Measurements from ENCODE around the gene OCRL.

The OCRL gene

DNA sequence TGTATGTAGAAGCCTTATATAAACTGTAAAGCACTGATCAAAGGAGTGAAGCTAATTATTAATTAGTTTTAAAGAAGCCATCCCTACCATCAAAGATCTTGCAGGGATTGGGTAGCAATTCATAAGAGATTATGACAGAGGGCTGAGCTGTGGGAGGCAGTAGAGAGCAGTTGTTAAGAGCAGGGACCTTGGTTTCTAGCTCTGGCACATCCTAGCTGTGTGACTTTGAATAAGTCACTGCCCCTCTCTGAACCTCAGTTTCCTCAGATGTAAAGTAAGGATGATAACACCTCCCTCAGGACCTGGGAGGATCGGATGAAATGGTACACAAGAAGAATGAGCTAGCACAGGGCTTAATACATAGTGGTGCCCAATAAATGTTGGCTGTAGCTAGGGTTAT, 69.3 kb downstream of the OCRL start:
- POLR2A ChIA-PET, result no interaction called here
- no peak for DNase-seq (ENCODE audit: low read depth, low spot score)
- TF ChIP-seq, protein P1, sequence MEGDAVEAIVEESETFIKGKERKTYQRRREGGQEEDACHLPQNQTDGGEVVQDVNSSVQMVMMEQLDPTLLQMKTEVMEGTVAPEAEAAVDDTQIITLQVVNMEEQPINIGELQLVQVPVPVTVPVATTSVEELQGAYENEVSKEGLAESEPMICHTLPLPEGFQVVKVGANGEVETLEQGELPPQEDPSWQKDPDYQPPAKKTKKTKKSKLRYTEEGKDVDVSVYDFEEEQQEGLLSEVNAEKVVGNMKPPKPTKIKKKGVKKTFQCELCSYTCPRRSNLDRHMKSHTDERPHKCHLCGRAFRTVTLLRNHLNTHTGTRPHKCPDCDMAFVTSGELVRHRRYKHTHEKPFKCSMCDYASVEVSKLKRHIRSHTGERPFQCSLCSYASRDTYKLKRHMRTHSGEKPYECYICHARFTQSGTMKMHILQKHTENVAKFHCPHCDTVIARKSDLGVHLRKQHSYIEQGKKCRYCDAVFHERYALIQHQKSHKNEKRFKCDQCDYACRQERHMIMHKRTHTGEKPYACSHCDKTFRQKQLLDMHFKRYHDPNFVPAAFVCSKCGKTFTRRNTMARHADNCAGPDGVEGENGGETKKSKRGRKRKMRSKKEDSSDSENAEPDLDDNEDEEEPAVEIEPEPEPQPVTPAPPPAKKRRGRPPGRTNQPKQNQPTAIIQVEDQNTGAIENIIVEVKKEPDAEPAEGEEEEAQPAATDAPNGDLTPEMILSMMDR (IDR thresholded peaks at IDR 0.05; ENCODE audit: insufficient read depth, low read length, missing control alignments), result no peak

DNA sequence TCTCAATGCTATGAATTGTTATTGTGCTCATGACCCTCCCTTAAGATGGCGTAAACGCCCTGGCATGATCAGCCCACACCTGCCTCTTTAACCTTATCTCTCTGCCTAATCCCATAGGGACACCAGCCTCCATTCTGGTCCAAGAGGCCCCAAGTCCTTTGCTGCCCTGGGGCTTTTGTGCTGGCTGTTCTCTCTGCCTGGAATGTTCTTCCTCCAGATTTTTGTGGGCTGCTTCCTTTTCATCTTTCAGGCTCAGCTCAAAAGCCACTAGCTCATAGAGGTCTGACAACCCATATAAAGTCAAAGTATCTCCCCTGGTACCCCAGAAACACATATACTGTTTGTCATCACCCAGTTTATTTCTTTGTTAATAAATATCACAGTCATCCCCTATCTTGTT, 72.3 kb downstream of the OCRL start:
- ChIA-PET CTCF (interaction anchor here (0.9 to 1.4 kb wide), 4 partner anchors 11 to 114 kb away, joined by 3 read pairs; no protein-coding TSS in a partner anchor), POLR2A (no interaction called here)
- no peak overlapping the region for H3K4me3 ChIP-seq (ENCODE audit: low read depth, low read length)
- TF ChIP-seq, protein P1 (IDR thresholded peaks at IDR 0.05; ENCODE audit: insufficient read depth, low read length, missing control alignments), result no peak
- no peak for DNase-seq (ENCODE audit: low read depth, low spot score)

More for the DNA sequence above, 69.3 kb downstream of the OCRL start:
- no peak overlapping the region for H3K4me3 ChIP-seq (ENCODE audit: low read depth, low read length)
- CTCF ChIA-PET, result interaction anchor here (1.1 to 4.1 kb wide), 10 partner anchors 8 to 451 kb away, joined by 3 to 65 read pairs (median 8); partner anchors contain the start of gene UTP14A

DNA sequence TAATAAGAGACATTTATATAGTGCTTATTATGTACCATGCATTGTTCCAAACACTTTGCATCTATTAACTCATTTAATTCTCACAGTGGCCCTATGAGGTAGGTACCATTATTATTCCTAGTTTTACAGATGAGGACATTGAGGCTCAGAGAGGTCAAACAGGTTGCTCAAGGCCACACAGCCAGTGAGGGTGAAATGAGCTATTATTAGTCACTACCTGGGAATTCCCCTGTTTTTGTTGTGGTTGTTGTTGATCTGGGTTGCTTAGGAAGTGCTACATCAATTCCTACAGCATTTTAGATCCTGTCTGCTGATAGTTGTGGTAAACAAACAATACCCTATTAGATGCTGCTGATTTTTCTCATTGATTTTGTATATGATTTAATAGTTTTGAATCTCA, 73.5 kb downstream of the OCRL start:
- no peak for DNase-seq (ENCODE audit: low read depth, low spot score)
- ChIA-PET POLR2A (no interaction called here), CTCF (interaction anchor here (1.0 kb wide), 1 partner anchor 24 kb away, joined by 3 read pairs; no protein-coding TSS in a partner anchor)
- H3K4me3 ChIP-seq (ENCODE audit: low read depth, low read length), result no peak overlapping the region
- TF ChIP-seq, protein P1 (IDR thresholded peaks at IDR 0.05; ENCODE audit: insufficient read depth, low read length, missing control alignments), result no peak

DNA sequence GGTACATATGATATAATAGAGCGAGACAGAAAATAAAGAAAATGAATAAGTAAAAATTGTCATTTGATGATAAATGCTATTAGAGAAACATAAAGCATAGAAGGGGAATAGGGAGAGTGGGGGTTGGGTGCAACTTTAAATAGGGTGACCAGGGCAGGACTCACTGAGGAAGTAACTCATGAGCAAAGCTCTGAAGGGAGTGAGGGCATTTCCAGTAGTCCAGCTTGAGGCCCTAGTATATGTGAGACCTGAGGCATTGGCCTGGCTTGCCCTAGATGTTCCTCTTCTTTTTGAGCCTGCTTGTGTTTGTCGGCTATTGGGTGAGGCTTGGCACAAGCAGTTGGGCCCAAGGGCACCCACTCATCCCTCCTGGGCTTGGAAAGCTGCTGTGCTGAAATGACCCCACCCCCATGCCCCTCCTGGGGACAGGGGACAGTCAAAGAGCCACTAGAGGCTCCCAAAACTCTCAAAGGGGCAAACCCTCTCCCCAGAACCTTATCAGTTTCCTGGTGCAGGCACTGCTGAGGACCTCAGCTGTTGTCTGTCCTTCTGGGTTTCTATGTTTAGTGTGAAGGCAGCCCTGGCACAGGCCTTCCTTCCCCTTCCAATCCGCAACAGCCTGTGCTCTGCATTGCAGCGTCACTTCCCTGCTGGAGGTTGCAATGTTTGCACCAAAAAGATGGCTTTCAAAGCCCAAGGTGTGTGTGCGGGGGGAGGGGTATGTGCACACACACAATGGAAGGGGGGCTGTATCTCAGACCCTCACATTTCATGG, 74.6 kb downstream of the OCRL start:
- H3K4me3 ChIP-seq (ENCODE audit: low read depth, low read length), result no peak overlapping the region
- TF ChIP-seq, protein P1 (IDR thresholded peaks at IDR 0.05; ENCODE audit: insufficient read depth, low read length, missing control alignments), result no peak
- ChIA-PET CTCF (interaction anchor here (0.9 to 2.0 kb wide), 3 partner anchors 10 to 111 kb away, joined by 3 to 5 read pairs (median 3); no protein-coding TSS in a partner anchor), POLR2A (no interaction called here)
- no peak for DNase-seq (ENCODE audit: low read depth, low spot score)

DNA sequence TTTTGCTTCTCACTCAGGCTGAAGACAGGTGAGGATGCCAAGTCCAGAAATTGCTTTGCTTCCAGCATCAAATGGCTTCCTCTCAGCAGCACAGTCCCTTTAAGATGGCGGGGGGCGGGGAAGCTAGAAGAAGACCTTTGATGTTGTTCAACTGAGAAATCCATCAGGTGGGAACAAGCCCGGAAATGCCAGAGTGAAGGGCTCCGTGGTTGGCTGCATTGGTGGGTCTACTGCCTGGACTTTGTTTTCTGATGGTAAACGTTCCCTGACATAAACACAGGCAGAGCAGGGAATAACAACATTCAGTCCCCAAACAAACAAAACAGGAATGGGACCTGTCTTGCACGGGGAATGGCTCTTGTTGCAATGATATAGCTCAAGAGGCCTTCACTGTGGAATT, 77.4 kb downstream of the OCRL start:
- CTCF ChIA-PET, result interaction anchor here (0.8 to 3.5 kb wide), 5 partner anchors 8 to 206 kb away, joined by 3 to 17 read pairs (median 5); no protein-coding TSS in a partner anchor
- TF ChIP-seq, protein P1 (IDR thresholded peaks at IDR 0.05; ENCODE audit: insufficient read depth, low read length, missing control alignments), result no peak
- H3K4me3 ChIP-seq (ENCODE audit: low read depth, low read length), result no peak overlapping the region
- no peak for DNase-seq (ENCODE audit: low read depth, low spot score)
- POLR2A ChIA-PET, result no interaction called here

DNA sequence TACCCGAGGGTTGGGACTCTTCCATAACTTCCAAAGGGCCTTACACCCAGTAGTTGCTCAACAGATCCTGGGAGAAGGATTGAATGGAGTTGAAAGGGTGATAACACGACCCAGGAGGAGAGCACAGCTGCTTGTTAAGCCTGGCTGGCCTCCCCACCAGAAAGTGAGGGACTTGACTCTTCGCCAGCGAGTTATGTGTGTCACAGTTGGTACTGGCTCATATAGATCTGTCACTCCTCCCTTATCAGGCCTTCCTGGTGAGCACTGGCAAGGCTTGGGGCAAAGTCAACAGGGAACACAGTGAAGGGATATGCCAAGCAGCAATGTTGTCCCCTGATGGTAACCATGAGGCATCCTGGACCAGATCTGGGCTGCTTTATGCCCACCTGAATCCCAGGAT, 78.9 kb downstream of the OCRL start:
- no peak for DNase-seq (ENCODE audit: low read depth, low spot score)
- TF ChIP-seq, protein P1 (IDR thresholded peaks at IDR 0.05; ENCODE audit: insufficient read depth, low read length, missing control alignments), result no peak
- ChIA-PET POLR2A (no interaction called here), CTCF (interaction anchor here (1.9 to 3.5 kb wide), 2 partner anchors 10 to 107 kb away, joined by 8 to 17 read pairs; no protein-coding TSS in a partner anchor)
- no peak overlapping the region for H3K4me3 ChIP-seq (ENCODE audit: low read depth, low read length)

All from AG04449 (cell line).